GM12873 (cell line): ENCODE results near the gene SLX9.

Experiments
- CTCF ChIP-seq: IDR thresholded peaks from 2 replicates; pipeline ENCODE4 v1.5.1; 2012; ENCODE audit warnings: low read depth, mild to moderate bottlenecking, moderate library complexity, low read length, control low read depth; ENCODE audit not compliant: insufficient read depth; ENCODE audit errors: missing control alignments

The SLX9 gene

GRCh38 chr21:45019076-45019886 lies 79.5 kb downstream of the SLX9 start:
- no peak for TF ChIP-seq CTCF

DNA sequence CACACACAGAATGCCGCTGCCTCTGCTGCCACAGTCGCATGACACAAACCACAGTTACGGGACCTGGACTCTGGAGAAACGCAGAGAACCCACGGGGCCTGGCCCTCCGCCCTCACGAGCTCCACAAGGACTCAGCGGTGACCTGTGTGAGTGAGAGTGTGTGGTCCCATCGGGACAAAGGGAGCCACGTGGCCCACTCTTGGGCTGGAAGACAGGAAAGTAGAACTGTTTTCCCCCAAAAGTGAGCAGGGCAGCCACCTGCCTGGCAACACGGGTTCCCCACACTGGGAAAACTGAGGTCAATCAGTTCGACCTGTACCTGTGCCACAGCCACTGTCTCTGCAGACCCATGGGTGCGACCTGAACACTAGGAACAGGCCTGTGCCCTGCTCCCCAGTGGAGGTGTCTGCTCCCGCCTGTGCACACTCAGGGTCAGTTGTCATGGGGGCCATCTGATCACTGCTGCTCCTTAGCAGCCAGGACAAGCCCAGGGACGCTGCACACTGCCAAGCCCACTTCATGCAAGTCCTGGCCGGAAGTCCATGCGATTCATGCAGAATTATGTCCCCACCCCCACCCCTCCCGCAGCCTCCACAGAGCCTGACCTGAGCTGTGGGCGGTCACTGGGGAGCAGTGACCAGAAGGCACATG lies 80.2 kb downstream of the SLX9 start:
- TF ChIP-seq CTCF = no peak

- TF ChIP-seq CTCF = no peak
Observed at GRCh38 chr21:45020629-45021427, 81.0 kb downstream of the SLX9 start.

DNA sequence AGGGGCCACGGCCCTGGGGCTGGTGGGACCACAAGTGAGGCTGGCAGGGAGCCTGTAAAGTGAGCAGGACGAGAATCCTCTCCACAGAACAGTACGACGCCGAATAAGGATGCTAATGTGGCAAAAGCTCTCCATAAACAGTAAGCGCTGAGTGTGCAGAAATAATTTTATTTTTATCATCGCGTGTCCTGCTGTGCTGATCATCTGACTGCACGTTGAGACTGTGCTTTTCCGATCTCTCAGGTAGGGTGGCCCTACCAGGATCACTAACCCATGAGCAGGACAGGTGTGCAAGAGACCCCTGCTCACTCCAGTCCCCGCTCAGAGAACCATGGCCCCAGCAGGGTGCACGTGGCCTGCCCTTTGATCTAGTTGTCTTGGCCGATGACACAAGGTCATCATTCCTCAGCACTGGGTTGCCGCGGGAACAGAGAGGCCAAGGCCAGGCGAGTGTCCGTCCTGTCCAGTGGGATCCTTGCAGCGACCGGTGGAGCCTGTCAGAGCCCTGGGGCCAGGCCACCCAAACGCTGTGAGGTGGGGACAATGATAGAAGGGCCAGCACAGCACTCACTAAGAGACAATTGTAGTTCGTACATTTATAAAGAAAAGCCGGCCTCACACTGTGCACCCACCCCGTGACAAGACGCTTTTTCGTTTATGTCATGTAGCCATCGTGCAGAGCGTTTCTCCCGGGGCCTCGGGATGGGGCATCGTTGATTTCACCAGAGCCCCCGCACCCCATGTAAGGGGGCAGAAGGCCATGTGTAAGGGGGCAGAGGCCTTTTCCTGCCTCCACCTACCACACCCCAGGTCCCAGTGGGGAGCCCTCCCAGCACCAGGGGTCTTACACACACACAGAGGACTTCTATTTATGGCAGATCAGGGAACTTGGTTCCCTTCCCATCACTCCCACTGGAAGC lies 81.9 kb downstream of the SLX9 start:
- TF ChIP-seq CTCF = no peak

DNA sequence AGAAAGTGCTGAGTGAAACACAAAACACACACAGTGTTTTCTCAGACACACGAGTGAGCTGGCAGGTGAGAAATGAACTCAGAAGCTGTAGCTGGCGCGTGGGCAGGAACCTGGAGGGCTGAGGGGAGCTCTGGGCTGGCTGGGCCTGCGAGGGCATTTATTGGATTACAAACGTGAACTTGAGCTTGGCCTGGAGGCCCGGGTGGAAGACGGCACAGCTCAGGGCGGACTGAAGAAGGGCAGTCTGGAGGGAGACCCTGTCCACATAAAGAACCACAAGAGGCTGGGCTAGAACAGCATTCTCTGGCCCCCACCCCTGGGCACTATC lies 82.5 kb downstream of the SLX9 start:
- no peak for TF ChIP-seq CTCF

GRCh38 chr21:45022736-45023135 lies 82.9 kb downstream of the SLX9 start:
- no peak for TF ChIP-seq CTCF
